ENCODE results near the gene MEN1.

MEN1 gene

DNA sequence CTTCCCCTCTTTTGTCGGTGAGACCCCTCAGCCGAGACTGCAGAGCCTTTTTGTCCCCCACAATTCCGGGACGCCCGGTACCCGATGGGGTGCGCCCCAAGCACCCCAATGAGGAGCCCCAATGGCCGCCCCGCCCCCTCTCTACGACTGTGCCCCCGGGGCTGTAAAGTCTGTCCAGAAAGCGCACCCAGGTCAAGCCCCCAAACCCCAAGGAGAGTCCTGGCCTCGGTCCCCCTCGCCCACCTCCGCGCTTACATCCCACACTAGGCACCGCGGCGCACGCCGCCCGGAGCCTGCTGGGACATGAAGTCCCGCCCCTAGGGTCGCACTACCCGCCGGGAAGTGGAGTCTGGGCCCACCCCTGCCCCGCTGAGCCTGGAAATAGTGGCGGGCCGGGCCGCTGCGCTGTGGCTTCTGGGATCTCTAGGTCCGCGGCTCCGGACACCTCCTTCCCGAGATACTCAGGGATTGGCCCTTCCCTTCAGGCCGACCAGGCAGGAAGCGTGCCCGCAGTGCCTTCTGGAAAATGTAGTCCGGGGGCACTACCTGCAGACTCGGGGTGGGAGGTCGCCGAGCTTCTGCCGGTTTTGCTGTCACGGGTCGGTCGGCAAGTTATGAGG is at the start of gene MEN1:
TSS of gene MEN1 (minus strand) at position 281 of the 620 bp plus-strand sequence. CDS start 442 bp downstream, outside the sequence.
- DNase-seq (ENCODE audit: low read depth in 2 of 2) = peak; percentile 78 to 85

DNA sequence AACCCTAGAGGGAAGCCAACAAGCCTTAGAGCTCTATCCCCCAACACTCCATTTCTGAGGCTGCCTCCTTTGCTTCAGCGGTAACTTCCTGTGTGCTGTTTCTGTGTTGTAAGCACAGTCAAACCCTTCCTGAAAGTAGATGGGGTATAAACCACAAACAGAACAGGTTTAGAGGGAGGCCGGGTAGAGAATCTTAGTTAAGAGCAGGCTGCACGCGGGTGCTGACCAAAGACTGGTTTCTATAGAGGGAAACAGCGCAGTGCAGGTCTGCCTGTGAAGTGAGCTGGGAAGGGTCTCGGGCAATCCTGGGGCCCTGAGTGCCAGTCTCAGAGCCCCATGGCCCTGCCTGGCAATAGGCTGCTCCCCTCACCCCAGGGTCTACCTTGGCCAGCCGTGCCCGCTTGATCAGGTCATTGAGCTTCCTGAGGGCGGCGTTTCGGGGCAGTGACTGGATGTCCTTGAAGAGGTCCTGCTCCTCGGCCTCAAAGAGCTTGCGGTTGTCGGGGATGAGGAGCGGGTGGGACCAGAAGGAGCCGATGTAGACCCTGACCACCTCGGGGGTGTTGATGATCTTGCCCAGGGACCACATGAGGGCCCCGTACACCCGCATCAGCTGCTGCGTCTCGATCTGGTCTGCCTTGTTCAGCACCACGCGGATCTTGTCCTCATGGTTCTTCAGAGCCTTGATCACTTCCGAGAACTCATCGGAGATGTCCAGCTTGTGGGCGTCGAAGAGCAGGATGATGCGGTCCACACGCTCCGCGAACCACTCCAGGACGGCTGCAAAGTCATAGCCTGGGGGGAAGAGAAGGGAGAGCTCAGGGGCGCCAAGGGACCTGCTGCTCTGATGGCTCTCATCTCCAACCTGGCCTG is 49.4 kb upstream of the MEN1 start:
- DNase-seq (ENCODE audit: low read depth in 2 of 2) = peak; percentile 65 to 68

DNA sequence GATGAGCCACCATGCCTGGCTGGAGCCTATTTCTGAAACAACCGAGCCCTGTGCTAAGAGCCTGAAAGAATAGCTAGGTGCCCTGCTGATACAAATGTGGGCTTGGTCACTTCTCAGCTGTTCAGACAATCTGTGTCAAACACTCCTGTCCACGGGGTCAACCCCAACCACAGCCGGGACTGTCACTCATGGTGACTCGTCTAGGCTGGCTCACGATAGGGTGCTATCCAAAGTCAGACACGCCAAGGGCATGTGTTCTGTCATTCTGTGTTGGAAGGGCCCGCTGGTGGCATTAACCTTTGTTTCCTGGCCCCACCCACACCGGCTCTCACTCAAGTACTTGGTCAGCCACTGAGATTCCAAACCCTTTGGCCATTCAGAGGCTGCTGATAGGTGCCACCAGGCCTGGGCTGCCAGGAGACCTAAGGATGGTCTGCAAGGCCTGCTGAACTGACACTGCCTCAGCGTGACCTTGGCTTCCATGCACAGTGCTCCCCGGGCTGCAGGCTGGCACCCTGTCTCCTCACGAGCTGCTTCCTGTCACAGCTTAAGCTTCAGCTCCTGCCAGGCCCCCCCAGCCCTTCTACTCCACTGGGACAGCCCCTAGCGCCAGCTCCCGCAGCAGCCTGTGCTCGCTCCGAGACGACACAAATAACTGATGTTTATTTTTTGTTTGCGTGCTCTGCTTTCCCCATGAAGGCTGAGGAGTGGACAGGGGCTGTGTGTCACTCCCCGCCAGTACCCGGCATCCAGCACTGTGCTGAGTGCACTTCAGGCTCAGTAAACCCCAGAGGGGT is 48.3 kb upstream of the MEN1 start:
- DNase-seq (ENCODE audit: low read depth in 2 of 2) = no peak

DNA sequence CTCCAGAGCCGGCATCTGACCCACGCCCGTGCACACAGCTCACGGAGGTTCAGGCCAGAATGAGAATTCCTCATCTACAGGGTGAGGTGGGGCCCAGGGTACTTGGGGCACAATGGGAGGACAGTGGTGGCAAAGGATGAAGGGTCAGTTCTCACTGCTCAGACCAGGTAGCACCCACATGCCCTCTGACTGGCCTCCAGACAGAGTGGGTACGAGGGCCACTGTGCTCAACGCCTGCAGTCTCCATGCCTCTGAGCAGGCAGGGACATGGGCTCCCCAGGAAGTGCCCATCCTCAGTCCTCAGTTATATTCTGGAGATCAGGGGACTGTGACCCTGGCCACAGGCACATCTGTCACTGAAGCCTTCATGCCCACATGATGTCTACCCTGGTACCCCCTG is 47.1 kb upstream of the MEN1 start:
- no peak for DNase-seq (ENCODE audit: low read depth in 2 of 2)

DNA sequence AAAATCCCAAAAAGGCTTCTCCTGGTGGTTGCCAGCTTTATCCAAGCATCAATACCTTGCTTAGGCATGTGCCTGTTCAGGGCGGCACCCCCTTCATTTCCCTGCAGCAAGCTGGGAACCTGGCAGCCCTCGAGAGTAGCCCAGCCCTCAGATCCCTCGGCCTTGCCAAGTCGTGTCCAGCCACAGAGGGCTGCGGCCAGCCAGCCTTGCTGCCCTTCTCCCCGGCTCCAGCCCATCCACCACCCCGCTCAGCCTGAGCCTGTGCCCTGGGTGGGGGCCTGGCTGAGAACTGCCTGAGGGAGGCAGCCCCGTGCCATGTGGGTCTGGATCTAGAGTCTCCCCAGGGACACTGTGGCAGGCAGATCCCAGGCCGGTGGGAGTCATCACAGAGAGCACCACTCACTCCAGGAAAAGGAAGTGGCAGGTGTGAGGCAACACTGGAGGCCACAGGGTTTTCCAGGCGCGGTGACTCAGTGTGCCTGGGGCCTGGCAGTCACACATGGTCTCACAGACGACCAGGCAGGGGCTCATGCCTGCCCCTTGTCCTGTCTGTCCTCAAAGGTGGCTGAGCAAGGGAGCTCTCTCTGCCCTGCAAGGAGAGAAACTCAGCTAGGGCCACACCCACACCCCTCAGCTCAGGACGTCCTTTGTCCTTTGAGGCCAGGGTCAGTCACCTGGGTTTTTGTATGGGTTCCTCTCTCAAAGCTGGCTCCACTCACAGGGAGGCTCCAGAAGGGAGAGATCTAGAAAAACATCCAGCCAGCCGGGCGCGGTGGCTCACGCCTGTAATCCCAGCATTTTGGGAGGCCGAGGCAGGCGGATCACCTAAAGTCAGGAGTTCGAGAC is 46.3 kb upstream of the MEN1 start:
- DNase-seq (ENCODE audit: low read depth in 2 of 2) = peak; percentile 72 to 78

DNA sequence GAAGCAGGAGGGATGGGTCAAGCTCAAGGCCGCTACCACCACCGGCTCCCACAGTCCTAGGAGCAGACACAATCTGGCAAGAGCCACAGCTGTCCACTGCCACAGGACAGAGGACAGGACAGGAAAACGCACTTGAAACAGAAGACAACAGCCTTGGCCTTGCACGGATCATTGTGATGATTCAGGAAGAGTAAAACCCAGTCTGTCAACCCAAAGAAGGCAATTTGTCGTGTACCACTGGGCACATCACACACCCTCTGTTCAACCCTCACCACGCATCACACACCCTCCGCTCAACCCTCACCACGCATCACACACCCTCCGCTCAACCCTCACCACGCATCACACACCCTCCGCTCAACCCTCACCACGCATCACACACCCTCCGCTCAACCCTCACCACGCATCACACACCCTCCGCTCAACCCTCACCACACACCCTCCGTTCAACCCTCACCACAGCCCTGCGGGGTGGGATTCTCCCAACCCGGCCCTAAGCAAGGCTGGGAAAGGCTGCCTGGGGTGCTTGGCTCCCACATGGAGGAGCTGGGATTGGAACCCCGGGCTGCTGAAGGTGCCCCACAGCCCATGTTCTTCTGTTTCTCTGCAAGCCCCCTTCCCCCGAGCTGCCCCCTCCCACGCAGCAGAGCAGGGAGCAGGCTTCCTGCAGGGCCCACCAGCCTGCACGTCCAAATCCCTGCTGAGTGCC is 45.4 kb upstream of the MEN1 start:
- DNase-seq (ENCODE audit: low read depth in 2 of 2) = no peak

DNA sequence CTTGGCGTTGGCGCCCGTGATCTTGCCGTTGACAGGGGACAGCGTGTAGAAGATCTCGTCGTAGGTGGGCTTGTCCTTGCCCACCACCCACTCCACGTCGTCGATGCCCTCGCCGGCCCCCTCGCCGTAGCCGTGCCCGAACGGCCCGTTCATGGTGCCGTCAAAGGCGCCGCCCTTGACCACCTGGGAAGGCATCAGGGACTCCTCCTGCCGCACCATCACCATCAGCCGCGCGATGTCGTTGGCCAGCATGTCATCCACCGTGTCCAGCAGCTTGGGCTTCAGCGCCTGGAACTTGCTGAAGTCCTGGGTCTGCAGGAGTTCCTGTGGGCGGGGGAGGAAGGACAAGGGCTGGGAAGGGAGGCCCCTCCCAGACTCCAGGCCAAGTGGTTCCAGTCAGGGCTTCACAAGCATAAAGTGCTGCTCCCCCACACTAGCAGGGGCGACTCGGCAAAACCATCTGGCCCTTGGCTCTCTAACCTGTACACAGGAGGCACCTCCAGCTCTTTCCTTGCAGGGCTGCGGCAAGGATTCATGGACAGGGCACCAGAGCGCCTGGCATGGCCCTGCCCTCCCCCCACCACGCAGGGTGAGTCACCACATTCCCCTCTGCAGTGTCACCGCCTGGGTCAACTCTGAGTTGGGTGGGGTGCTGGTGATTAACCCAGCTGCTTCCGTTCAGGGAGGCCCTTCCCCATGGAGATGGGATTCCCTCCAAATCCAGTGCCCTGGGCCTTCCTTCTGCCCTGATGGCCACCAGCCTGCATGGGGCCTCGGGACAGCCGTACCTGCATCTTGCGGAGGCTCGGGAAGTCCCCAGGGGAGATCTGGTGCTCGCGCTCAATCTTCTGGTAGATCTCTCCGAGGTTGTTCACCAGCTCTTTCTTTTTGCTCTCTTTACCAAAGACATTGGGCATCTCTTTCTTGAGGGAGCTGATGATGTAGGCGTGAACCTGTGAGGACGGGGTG is 44.5 kb upstream of the MEN1 start:
- no peak for DNase-seq (ENCODE audit: low read depth in 2 of 2)

DNA sequence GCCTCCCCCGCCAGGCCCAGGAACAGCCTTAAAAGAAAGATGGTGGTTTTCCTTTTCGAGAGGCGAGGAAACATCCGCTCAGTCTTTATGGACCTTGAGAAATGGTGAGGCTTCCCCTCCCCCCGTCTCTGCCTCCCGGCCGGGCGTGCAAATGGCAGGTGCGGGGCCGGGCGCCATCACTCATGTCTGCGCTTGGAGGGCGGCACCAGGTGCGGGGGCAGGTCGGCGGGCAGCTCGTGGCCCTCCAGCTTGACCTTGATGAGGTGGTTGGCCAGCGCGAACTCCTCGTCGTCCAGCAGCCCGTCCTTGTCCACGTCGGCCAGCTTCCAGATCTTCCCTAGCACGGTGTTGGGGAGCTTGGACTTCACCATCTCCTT is 43.8 kb upstream of the MEN1 start:
- no peak for DNase-seq (ENCODE audit: low read depth in 2 of 2)

DNA sequence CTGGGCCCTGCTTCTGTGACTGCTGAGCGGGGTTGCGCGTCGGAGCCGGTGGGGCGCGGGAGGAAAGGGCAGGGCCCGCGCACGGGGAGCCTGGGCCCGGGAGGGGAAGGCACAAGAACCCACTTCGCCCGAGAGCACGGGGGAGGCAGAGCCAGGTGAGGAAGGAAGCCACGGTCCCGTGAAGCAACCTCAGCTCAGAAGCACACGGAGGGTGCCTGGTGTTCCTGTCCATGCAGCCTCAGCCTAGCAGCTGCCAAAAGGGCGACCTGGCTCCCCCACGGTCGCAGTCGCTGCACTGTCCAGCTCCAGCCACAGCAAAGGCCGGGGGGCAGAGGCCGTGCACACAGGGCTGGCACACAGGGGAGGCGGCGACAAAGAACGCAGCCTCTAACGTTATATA is 43.4 kb upstream of the MEN1 start:
- no peak for DNase-seq (ENCODE audit: low read depth in 2 of 2)

DNA sequence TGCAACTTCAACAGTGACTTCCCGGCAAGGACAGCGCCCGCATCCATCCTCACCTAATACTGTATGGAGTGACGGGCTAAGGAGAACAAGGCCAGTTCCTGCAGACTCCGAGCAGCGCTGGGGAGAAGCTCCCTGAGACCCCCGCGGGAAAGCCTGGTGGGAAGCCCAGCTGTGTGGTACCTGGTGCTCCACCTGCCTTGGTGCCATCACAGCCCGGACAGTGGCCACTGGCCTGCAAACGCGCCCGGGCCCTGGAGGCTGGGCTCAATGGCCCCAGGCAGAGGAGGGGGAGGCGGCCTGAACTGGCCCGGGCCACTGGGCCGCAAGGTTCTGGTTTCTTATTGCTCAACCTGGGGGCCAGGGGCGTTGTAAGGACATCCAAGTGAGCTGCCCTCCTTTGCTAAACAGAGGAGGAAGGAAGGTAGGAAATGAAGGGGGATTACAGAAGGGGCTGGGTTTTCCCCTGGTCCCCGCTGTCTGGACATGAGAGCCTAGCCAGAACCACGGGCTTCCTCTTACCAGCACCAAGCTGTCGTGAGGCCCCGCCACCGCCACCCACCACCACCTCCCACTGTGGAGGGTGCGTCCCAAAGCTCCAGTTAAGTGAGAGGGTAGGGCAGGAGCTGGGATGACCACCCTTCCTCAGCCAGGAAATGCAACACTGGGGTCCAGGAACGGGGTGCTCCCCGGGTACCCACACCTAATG is 42.6 kb upstream of the MEN1 start:
- DNase-seq (ENCODE audit: low read depth in 2 of 2) = no peak

DNA sequence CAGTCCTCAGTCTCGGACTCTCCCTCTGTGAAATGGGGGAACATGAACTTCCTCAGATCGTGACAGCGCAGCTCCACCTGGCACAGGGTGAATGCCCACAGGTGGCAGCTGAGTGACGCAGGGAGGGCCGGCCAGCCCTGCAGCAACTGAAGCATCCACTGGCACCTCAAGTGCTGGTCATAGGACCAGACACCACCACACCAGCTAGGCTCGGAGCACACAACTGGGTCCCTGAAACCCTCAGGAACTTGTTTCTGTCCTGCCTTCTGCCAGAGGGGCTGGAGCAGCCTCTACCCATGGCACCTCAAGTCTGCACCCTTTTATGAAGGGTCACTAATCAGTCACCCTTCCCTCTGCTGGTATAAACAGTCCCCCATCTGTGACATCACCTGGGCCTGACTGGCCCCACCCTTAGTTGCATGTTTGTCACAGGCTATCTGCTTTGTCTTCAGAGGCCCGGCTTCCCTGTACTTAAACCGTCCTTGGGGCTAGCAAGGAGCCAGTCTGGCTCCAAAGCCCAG is 41.5 kb upstream of the MEN1 start:
- DNase-seq (ENCODE audit: low read depth in 2 of 2) = no peak

DNA sequence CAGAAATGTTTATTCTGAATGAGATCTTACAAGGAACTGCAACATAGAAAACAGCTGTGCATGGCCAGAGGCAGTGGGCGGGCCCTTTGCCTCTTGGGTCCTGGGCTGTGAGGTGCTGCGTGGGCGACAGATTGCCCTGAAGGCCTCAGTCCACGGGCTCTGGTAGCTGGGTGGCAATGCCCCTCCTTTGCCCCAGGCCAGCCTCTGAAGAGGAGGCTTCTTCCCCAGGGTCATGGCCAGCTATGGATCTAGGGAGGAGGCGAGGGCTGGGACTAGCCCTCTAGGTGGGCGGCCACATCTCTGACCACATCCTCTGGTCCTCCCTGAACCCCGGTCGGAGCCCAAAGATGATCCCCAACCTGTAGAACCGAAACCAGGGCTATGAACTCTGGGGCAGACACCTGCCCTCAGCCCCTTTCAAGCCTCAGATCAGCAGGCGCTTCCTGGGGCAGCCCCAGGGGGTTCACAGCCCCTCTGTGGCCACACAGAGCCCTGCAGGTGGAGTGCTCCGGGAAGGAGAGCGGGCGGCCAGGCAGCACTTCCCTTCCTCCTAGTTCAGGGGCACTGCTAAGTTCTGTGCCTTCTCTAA is 40.7 kb upstream of the MEN1 start:
- peak; percentile 56 to 71 for DNase-seq (ENCODE audit: low read depth in 2 of 2)

DNA sequence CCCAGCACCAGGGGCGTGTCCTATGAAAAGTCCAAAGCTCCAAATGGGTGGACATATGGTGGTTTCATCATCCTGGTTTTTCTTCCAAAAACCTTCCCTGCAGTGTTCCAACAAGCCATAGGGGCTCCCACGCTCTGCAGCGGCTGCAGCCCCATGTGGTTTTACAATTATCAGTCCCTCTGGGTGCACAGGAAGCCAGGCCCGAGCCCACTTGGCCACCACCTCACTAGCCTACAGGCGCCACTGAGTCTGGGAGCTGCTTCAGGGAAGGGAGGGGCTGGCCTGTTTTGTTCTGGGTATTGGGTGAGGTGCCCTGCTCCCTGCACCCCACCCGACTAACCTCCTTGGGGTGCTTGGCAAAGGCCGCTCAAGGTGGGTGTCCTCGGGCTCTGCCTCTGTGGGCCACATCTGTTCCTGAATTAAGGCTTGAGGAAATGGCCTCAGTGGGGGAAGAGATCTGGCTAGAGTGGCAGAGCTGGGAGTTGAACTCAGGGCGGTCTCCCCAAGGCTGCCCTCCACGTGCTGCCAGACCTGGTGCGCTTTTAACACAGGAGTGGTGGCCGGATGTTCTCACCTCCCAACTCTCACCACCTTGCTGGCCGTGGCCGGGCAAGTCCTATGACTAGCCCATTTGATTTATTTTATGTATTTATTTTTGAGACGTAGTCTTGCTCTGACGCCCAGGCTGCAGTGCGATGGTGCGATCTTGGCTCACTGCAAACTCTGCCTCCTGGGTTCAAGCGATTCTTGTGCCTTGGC is 39.4 kb upstream of the MEN1 start:
- no peak for DNase-seq (ENCODE audit: low read depth in 2 of 2)

DNA sequence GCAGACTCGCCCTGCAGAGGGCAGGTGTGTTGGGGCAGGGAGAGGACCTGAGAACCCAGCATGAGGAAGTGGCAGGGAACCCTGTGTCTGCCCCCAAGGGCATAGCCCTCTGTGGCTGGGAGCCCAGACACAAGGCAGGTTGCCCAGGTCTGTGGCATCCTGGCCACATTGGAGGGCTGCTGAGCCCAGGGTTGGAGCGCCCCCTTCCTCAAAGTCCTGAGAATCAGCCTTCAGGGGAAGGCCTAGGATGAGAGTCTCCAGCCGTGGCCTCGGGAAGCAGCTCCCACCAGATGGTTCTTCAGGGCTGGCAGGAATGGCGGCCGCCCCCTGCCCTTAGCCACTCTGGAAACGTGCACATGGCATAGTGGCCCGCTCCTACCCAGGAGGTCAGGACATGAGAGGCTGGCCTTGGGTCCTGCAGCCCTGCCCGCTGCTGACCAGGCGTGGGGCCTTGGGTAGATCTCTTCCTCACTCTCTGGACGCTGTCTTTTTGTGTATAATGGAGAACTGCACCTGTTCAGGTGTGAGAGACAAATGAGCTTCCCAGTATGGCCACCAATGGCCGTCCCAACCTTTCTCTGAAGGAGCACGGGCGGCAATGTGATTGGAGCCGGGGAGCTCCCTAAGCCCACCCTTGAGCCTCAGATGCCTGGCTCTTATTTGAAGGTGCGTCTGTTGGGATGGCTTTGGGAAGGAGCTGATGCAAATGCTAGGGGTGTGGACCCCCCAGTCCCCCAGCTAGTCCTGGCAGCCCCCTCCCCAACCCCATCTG is 38.7 kb upstream of the MEN1 start:
- DNase-seq (ENCODE audit: low read depth in 2 of 2) = no peak

DNA sequence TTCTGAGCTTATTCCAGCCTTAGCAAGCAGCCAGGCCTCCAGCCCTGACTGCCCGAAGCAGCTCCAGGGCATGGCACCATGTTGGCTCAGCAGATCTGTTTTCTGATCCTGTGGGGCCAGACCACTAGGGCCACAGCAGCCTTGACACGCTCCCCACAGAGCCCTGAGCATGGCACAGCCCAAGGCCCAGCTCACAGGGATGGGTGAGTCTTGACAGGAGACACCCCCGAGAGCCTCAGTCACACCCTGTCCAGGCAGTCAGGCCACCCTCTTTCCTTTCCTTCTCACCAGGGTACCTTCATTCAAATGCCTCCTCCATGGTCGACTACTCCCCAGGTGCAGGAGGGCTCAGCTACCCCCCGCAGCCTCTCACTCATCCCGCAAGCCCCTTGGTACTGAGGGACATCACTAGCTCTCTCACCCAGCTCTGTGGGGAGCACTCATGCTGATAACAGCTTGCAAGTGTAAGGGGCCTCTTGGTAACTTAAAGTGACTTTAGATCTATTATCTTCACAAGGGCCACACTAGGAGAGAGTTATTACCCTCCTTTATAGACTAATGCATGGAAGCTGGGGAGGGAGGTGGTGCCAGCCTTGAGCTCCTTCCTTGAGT is 38.0 kb upstream of the MEN1 start:
- no peak for DNase-seq (ENCODE audit: low read depth in 2 of 2)

DNA sequence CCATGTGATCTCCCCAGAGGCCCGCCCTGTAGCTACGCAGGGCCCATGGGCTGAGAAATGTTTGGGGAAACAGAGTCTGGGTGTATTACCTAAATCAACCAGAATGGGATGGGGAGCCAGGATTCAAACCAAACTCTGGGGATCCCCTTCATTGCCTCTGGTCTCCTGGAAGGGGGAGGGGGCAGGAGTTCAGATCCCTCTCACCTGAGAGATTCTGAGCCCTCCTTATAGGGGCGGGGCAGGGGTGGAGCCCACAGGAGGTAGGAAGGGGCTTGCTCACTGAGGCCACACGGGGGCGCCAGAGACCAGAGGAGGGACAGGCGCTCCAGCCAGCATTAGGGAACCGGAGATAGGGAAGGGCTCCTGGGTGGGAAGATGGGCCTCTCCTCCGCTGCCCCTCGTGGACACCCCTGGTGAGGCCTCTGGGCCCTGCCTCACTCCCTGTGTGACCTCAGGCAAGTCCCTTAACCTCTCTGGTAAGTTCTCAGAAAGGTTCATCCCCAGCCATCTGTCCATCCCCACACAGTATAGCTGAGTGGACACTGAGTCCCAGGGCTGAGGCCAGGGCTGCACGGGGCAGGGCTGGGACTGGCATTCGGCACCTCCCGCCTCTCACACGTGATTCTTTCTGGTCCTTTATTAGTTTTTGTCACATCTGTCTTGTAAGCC is 36.8 kb upstream of the MEN1 start:
- peak; percentile 81 for DNase-seq (ENCODE audit: low read depth in 2 of 2)

All from stimulated activated CD8-positive, alpha-beta memory T cell treated with anti-CD3 and anti-CD28 coated beads, Interleukin-15, amount 100 ng/mL, for 48 hours (primary cell).